Ectodermal cell (in vitro differentiated cells): ENCODE results near the gene STYK1. TPM values are rescaled to one million over a fixed set of nuclear protein-coding genes. Genes with fewer than 3 reads are reported as not detected.

Experiments
- H3K27ac ChIP-seq: 2 replicates; pipeline ENCODE4 v1.7.0; 2013; ENCODE audit warnings: mild to moderate bottlenecking, low read depth, low read length; ENCODE audit not compliant: insufficient read depth, poor library complexity, severe bottlenecking
- H3K27me3 ChIP-seq: 2 replicates; pipeline ENCODE4 v1.7.0; 2013; ENCODE audit warnings: mild to moderate bottlenecking, low read length; ENCODE audit not compliant: insufficient read depth, control insufficient read depth, poor library complexity, severe bottlenecking
- H3K36me3 ChIP-seq: one replicate; pipeline ENCODE4 v1.7.0; 2013; ENCODE audit warnings: low read length; ENCODE audit not compliant: control insufficient read depth, insufficient read depth
- H3K4me1 ChIP-seq: one replicate; pipeline ENCODE4 v1.7.0; 2013; ENCODE audit warnings: low read length; ENCODE audit not compliant: control insufficient read depth, insufficient read depth
- H3K4me3 ChIP-seq: 2 replicates; pipeline ENCODE4 v1.7.0; 2013; ENCODE audit warnings: low read depth, low read length, control low read depth; ENCODE audit not compliant: insufficient read depth
- H3K9me3 ChIP-seq: 2 replicates; pipeline ENCODE4 v1.7.0; 2013; ENCODE audit warnings: mild to moderate bottlenecking, low read length, moderate library complexity; ENCODE audit not compliant: control insufficient read depth
- WGBS, 2 experiments: methylation state at CpG; one replicate each; pipeline ENCODE4 v1.1.7; 2013; ENCODE audit warnings: missing lambda C conversion rate in 2 of 2; 5-methylcytosine and 5-hydroxymethylcytosine counted together
- polyA plus RNA-seq, 4 experiments: library from polyadenylated mRNA; stranded (reverse); fragments of 50-300 nt; gene quantifications; one replicate each; pipeline ENCODE4 v1.2.3, GENCODE V29; 2013

Gene STYK1, protein sequence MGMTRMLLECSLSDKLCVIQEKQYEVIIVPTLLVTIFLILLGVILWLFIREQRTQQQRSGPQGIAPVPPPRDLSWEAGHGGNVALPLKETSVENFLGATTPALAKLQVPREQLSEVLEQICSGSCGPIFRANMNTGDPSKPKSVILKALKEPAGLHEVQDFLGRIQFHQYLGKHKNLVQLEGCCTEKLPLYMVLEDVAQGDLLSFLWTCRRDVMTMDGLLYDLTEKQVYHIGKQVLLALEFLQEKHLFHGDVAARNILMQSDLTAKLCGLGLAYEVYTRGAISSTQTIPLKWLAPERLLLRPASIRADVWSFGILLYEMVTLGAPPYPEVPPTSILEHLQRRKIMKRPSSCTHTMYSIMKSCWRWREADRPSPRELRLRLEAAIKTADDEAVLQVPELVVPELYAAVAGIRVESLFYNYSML
- 0.13 TPM for polyA plus RNA-seq (2013, experiment 1 of 4)
- polyA plus RNA-seq (2013, experiment 2 of 4) = 0.28 TPM
- 0.85 TPM for polyA plus RNA-seq (2013, experiment 3 of 4)
- not detected for polyA plus RNA-seq (2013, experiment 4 of 4)

GRCh38 chr12:10673659-10674384 lies at the start of gene STYK1:
Gene STYK1, minus strand, starts transcription at chr12:10674052. Its CDS starts 39,434 bp downstream, at chr12:10634618.
- WGBS, 2 experiments = 1 to 2% methylated on average over 33 to 35 of the region's 35 CpGs
- no peaks in the 10 kb centered on the region for H3K9me3 ChIP-seq
- peak within 1 kb of the TSS; percentile 62 for H3K4me3 ChIP-seq
- no peak within 1 kb of the TSS for H3K27ac ChIP-seq
- H3K4me1 ChIP-seq = no peaks in the 10 kb centered on the region
- peaks cover 14% of the 10 kb centered on the region for H3K27me3 ChIP-seq
- H3K36me3 ChIP-seq = no peaks in the 10 kb centered on the region

- peaks cover 13% of the 10 kb centered on the region for H3K4me1 ChIP-seq
- 0 to 1% methylated on average over 94 to 95 of the region's 95 CpGs for WGBS, 2 experiments
- peak within 1 kb of the TSS; percentile 57 for H3K27ac ChIP-seq
- H3K27me3 ChIP-seq = peaks cover 13% of the 10 kb centered on the region
- no peaks in the 10 kb centered on the region for H3K9me3 ChIP-seq
- peak within 1 kb of the TSS; percentile 87 for H3K4me3 ChIP-seq
- H3K36me3 ChIP-seq = no peaks in the 10 kb centered on the region
Observed at GRCh38 chr12:10722905-10723746, 49.3 kb upstream of the STYK1 start, which contains the start of gene YBX3. Gene YBX3, minus strand, starts transcription at chr12:10723323. Its CDS starts 212 bp downstream, at chr12:10723111.

DNA sequence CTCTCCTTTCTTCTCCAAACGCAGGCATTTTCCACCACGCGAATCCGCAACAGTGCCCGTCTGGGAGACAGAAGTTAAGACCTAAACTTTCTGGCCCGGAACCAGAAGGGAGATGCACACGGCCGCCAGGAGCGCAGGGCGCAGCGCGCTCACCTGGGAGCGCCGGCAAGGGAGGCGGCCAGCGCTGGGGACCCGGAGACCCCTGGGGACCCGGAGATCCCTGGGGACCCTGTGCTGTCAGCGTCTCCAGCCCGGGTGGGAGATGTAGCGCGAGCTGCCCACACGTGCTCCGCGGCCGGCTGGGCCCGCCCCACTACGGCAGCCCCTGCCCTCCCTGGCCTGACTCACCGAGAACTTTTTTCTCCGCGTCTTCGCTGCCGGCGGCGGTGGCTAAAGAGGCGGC lies 48.7 kb upstream of the STYK1 start:
- H3K27ac ChIP-seq = peak overlapping the region; percentile 57
- no peaks in the 10 kb centered on the region for H3K36me3 ChIP-seq
- H3K4me1 ChIP-seq = peaks cover 20% of the 10 kb centered on the region
- WGBS, 2 experiments = 0% methylated on average over 36 of the region's 36 CpGs
- H3K4me3 ChIP-seq = peak overlapping the region; percentile 87
- no peaks in the 10 kb centered on the region for H3K9me3 ChIP-seq
- H3K27me3 ChIP-seq = peaks cover 13% of the 10 kb centered on the region

DNA sequence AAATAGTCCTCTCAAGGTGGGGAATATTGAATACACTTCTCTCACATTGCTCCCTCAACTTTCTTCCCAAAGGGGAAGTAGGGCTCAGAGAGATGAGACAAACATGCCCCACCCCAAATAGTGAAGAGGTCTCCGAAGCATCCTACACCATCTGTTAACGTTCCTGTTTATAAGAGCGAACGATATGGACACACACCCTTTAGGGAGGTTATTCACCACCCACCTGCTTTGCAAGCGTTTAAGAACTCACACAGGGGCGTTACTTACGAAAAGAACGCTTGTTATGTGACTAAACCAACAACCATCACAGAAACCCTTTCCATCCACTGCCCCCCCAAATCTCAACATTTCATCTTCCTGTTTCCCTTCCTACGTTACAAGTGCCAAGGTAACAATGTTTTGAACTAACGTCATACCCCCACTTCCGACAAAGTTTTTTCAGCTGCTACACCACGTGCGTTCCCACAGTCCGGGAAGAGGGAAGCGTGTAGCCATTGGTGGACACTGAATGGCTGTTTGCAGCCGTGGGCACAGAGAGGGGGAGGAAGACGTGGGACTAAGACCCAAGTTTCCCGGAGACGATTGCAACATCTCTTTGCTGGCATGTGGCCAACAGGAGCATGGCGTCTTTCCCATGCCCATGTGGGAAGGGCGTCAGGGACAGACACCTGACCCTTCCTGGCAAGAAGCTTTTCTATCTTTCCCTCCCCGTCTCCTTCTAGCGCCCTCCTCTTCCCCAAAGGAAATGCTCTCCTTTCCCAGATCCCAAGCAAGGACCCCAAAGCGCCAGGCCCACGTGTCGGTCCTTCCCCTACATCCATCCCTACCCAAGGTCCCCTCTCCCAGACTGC lies 48.0 kb upstream of the STYK1 start:
- Histone ChIP-seq H3K4me3 (peak overlapping the region; percentile 87), H3K36me3 (no peaks in the 10 kb centered on the region), H3K27me3 (peaks cover 13% of the 10 kb centered on the region), H3K4me1 (peaks cover 22% of the 10 kb centered on the region), H3K9me3 (no peaks in the 10 kb centered on the region), H3K27ac (peak overlapping the region; percentile 57)
- 1% methylated on average over 26 of the region's 26 CpGs for WGBS, 2 experiments

DNA sequence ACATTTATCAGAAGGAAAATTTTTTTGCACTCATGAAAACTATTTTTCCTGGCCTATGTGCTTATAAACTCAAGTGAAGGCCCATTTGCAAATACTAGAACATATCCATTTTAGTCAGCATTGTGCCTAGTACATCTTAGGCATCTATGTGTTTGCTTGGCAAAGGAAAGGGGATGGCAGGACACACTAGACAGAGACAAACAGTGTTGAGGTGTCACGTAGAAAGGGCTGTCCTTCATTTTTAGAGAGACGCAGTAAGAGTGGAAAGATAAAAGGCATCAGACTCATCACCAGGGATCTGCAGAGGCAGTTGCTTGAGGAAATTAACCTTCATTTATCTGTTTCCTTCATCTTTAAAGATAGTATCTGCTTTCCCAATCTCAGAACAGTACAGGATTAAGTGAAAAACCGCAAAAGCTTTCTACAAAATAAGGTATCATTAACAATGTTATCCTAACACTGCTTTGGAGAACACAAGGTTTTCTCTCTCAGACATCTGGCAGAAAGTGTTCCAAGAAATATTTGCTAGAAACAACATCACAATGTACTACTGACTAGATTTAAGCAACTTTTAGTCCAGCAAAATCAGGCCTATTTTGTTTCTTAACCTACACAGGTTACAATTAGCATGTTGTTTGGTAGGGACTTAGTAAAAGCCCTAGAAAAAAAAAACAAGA lies 47.3 kb upstream of the STYK1 start:
- H3K36me3 ChIP-seq = no peaks in the 10 kb centered on the region
- H3K27me3 ChIP-seq = peaks cover 13% of the 10 kb centered on the region
- peak overlapping the region; percentile 87 for H3K4me3 ChIP-seq
- no peak overlapping the region for H3K27ac ChIP-seq
- H3K9me3 ChIP-seq = no peaks in the 10 kb centered on the region
- WGBS, 2 experiments = 42 to 59% methylated on average over 3 of the region's 3 CpGs
- H3K4me1 ChIP-seq = peaks cover 22% of the 10 kb centered on the region

DNA sequence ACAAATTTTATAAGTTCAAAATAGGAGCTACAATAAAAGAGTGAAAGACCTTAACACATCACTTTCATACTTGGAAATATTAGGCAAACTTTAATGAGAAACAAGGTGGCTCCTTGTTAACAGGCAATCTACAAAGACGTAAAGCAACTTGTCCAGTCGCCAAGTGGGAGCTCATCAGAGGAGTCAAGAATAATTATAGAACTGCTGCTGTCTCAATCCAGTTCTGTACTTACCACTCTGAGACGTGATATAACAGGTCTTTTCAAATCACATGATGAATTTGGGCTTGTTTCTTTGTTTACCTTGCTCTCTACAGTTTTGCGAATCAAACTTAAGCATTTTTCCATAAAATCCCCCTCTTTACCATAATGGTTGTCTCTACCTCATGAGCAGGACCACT lies 45.6 kb upstream of the STYK1 start:
- Histone ChIP-seq H3K4me3 (no peak overlapping the region), H3K27me3 (peaks cover 8% of the 10 kb centered on the region), H3K9me3 (no peaks in the 10 kb centered on the region), H3K4me1 (peaks cover 22% of the 10 kb centered on the region), H3K27ac (no peak overlapping the region), H3K36me3 (peaks cover 5% of the 10 kb centered on the region)
- 85 to 90% methylated on average over 4 of the region's 4 CpGs for WGBS, 2 experiments

- Histone ChIP-seq H3K4me3 (no peak overlapping the region), H3K27ac (no peak overlapping the region), H3K9me3 (no peaks in the 10 kb centered on the region), H3K27me3 (no peaks in the 10 kb centered on the region), H3K4me1 (peaks cover 22% of the 10 kb centered on the region), H3K36me3 (peaks cover 5% of the 10 kb centered on the region)
- 53 to 63% methylated on average over 4 of the region's 4 CpGs for WGBS, 2 experiments
Observed at GRCh38 chr12:10718279-10718821, 44.5 kb upstream of the STYK1 start.

GRCh38 chr12:10717410-10717809 lies 43.6 kb upstream of the STYK1 start:
- Histone ChIP-seq H3K4me1 (peaks cover 22% of the 10 kb centered on the region), H3K27me3 (no peaks in the 10 kb centered on the region), H3K27ac (no peak overlapping the region), H3K9me3 (no peaks in the 10 kb centered on the region), H3K4me3 (no peak overlapping the region), H3K36me3 (peaks cover 8% of the 10 kb centered on the region)
- 52 to 55% methylated on average over 2 of the region's 2 CpGs for WGBS, 2 experiments
